Activated B cell treated with CpG ODN at 0.5 μM for 24 hours (primary cell): ENCODE results near the gene BCORL1. TPM values are rescaled to one million over a fixed set of nuclear protein-coding genes. Genes with fewer than 3 reads are reported as not detected.

Experiments used
- ATAC-seq: fragments of 200-7000 bp; cut with Tn5 transposase; one replicate; pipeline ENCODE4 v1.10.0; 2021; ENCODE audit warnings: low read depth, mild to moderate bottlenecking, moderate library complexity
- CTCF ChIA-PET: fragments of 350-600 bp; sonication (Branson Sonifier 250); formaldehyde crosslinking; loops from one replicate; lab custom pipeline; 2021; ENCODE audit warnings: antibody characterized with exemption; lab: Charles Lee
- POLR2A ChIA-PET: fragments of 350-600 bp; sonication (Branson Sonifier 250); formaldehyde crosslinking; loops from one replicate; lab custom pipeline; 2021; ENCODE audit warnings: antibody characterized with exemption; lab: Charles Lee
- DNase-seq: peaks from one replicate; pipeline ENCODE4 v3.0.0; 2022
- H3K27ac Mint-ChIP-seq: one replicate; pipeline ENCODE4 v1.8.0; 2020; ENCODE audit warnings: mixed read lengths
- H3K27me3 Mint-ChIP-seq: one replicate; pipeline ENCODE4 v1.8.0; 2021; ENCODE audit warnings: mixed read lengths
- H3K36me3 Mint-ChIP-seq: one replicate; pipeline ENCODE4 v1.8.0; 2021; ENCODE audit warnings: low read depth, mixed read lengths
- H3K4me1 Mint-ChIP-seq: one replicate; pipeline ENCODE4 v1.8.0; 2021; ENCODE audit warnings: mixed read lengths
- H3K4me3 Mint-ChIP-seq: one replicate; pipeline ENCODE4 v1.8.0; 2020; ENCODE audit warnings: mild to moderate bottlenecking, mixed read lengths
- H3K9me3 Mint-ChIP-seq: one replicate; pipeline ENCODE4 v1.8.0; 2020; ENCODE audit warnings: mixed read lengths
- intact Hi-C: fragments of 100-400 bp; cut with micrococcal nuclease; formaldehyde crosslinking; loops from one replicate; pipeline ENCODE4 v1.15.1; 2024
- total RNA-seq: library from RNA; stranded (reverse); gene quantifications from 2 replicates; pipeline ENCODE4 v1.2.3, GENCODE V29; 2022
- TF ChIP-seq, protein P1 (sequence below): fragments of 200-600 bp; IDR thresholded peaks from one replicate; pipeline ENCODE4 v1.8.0; 2022; ENCODE audit warnings: antibody characterized with exemption, mild to moderate bottlenecking

Gene BCORL1
- total RNA-seq, 1 donor from 2014 or later: 8.0 TPM

DNA sequence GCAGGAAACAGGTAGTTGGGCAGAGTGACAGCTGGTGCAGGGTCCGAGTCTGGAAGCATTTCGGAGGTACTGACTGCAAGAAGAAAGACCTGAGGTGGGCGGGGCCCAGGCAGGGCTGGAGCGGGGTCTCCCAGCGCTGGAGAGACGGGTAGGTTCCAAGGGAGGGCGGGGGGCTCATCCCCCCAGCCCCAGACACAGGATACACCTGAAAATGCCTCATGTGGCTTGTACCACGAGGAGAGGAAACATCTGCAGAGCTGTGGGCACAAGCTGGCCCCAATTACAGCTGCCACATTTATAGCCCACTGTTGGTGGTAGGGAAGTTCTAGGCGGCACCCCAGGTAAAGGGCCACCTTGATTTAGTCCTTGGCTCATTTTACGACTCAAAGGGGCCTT lies 89.9 kb downstream of the BCORL1 start:
- DNase-seq (no peak), ATAC-seq (no peak)
- H3K9me3 Mint-ChIP-seq: no peaks in the 10 kb centered on the region
- ChIA-PET POLR2A (no interaction called here), CTCF (no interaction called here)
- H3K27me3 Mint-ChIP-seq: no peaks in the 10 kb centered on the region
- no peak overlapping the region for H3K4me3 Mint-ChIP-seq
- H3K36me3 Mint-ChIP-seq: peaks cover 49% of the 10 kb centered on the region
- no peak overlapping the region for H3K27ac Mint-ChIP-seq
- intact Hi-C loops: no loop called here
- TF ChIP-seq, protein P1, sequence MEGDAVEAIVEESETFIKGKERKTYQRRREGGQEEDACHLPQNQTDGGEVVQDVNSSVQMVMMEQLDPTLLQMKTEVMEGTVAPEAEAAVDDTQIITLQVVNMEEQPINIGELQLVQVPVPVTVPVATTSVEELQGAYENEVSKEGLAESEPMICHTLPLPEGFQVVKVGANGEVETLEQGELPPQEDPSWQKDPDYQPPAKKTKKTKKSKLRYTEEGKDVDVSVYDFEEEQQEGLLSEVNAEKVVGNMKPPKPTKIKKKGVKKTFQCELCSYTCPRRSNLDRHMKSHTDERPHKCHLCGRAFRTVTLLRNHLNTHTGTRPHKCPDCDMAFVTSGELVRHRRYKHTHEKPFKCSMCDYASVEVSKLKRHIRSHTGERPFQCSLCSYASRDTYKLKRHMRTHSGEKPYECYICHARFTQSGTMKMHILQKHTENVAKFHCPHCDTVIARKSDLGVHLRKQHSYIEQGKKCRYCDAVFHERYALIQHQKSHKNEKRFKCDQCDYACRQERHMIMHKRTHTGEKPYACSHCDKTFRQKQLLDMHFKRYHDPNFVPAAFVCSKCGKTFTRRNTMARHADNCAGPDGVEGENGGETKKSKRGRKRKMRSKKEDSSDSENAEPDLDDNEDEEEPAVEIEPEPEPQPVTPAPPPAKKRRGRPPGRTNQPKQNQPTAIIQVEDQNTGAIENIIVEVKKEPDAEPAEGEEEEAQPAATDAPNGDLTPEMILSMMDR: no peak
- H3K4me1 Mint-ChIP-seq: no peaks in the 10 kb centered on the region

DNA sequence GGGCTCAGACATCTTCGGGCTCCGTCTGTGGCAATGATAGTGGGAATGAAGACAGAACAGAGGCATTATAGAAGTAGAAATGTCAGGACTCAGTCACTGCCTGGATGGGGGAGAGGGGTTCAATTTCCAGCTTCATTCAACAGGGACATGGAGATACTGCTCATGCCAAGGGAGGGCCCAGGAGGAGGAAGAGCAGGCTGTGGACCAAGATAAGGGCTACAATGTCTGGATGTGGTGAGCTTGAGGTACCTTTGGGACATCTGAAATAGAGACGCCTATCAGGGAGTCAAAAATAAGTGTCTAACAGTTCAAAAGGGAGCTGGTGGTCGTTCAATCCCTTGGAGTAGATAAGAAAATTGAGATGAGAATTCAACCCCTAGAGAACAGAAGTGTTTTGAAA lies 93.3 kb downstream of the BCORL1 start:
- no peaks in the 10 kb centered on the region for H3K9me3 Mint-ChIP-seq
- ChIA-PET POLR2A (no interaction called here), CTCF (interaction anchor here (0.5 to 1.6 kb wide), 2 partner anchors 44 to 118 kb away, joined by 3 to 5 read pairs; no protein-coding TSS in a partner anchor)
- H3K4me3 Mint-ChIP-seq: no peak overlapping the region
- TF ChIP-seq, protein P1: no peak
- no peaks in the 10 kb centered on the region for H3K27me3 Mint-ChIP-seq
- ATAC-seq (no peak), DNase-seq (no peak)
- intact Hi-C loops: no loop called here
- H3K4me1 Mint-ChIP-seq: peaks cover 6% of the 10 kb centered on the region
- peaks cover 41% of the 10 kb centered on the region for H3K36me3 Mint-ChIP-seq
- H3K27ac Mint-ChIP-seq: no peak overlapping the region

DNA sequence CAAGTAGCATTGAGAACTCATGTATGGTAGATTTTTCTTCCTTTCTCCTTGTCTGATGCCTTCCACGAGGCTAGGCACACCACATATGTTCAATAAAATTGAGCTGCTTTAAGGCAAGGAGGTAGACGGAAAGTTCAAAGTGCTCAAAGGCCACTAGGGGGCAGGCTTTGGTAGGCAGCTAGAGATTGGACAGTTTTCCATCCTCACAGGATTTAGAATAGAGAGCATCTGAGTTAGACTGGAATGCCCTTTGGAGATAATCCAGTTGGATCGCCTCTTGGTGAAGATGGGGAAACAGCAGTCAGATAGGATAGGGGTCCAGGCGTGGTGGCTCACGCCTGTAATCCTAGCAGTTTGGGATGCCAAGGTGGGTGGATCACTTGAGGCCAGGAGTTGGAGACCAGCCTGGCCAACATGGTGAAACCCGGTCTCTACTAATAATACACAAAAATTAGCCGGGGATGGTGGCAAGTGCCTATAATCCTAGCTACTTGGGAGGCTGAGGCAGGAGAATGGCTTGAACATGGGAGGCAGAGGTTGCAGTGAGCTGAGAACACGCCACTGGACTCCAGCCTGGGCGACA lies 97.5 kb downstream of the BCORL1 start:
- Mint-ChIP-seq H3K36me3 (peaks cover 18% of the 10 kb centered on the region), H3K4me3 (no peak overlapping the region), H3K4me1 (peaks cover 41% of the 10 kb centered on the region), H3K27me3 (no peaks in the 10 kb centered on the region), H3K9me3 (no peaks in the 10 kb centered on the region), H3K27ac (peak overlapping the region; percentile 61)
- ChIA-PET POLR2A (interaction anchor here (1.0 to 1.7 kb wide), 3 partner anchors 31 to 96 kb away, joined by 3 to 15 read pairs (median 4); no protein-coding TSS in a partner anchor), CTCF (interaction anchor here (0.6 to 4.4 kb wide), 21 partner anchors 15 to 479 kb away, joined by 3 to 90 read pairs (median 4); partner anchors contain the start of gene ELF4)
- TF ChIP-seq, protein P1: no peak
- intact Hi-C loops: loop anchor here (1.0 kb wide), 1 partner anchor 112 kb away; no protein-coding TSS in a partner anchor
- DNase-seq (no peak), ATAC-seq (no peak)

DNA sequence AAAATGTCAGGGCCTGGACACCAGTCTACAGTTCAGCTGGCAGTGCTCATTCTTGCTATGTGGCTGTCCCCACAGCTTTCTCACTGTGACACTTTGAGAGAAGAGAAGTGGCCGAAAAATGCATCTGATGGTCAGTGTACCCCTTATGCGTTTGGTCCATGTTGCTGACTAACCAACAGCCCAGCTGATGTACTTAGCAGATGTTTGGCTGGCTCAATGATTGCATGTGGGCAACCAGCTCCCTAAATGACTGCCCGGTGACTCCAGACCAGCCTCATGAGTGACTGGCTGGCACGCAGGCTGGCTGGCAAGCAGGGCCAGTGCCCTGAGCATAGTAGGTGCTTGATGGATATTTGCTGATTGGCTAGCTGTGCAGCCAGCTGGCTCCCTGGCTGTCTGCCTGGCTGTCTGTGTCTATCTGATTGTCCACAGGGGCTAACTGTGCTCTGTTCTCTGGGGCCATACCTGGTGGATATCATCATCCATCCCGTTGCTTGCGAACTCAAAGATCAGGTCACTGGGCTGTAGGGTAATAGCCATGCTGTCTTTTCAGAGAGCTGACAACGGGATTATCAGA lies 98.4 kb downstream of the BCORL1 start:
- H3K36me3 Mint-ChIP-seq: peaks cover 14% of the 10 kb centered on the region
- no peaks in the 10 kb centered on the region for H3K9me3 Mint-ChIP-seq
- no peak overlapping the region for H3K27ac Mint-ChIP-seq
- TF ChIP-seq, protein P1: no peak
- DNase-seq (no peak), ATAC-seq (no peak)
- ChIA-PET POLR2A (interaction anchor here (0.6 to 2.7 kb wide), 5 partner anchors 28 to 95 kb away, joined by 3 to 20 read pairs (median 4); no protein-coding TSS in a partner anchor), CTCF (interaction anchor here (1.1 to 4.4 kb wide), 7 partner anchors 16 to 161 kb away, joined by 3 to 90 read pairs (median 11); partner anchors contain the start of gene ELF4)
- no peaks in the 10 kb centered on the region for H3K27me3 Mint-ChIP-seq
- H3K4me3 Mint-ChIP-seq: no peak overlapping the region
- peaks cover 51% of the 10 kb centered on the region for H3K4me1 Mint-ChIP-seq
- intact Hi-C loops: no loop called here
